A172 (cell line): ENCODE results near the gene PIK3AP1. TPM values are rescaled to one million over a fixed set of nuclear protein-coding genes. Genes with fewer than 3 reads are reported as not detected.
A peak's percentile ranks its signal among the peaks of the same experiment; 100 is the strongest.

Experiments
- DNase-seq: peaks from one replicate; pipeline ENCODE4 v3.0.0-alpha.2; 2015; ENCODE audit warnings: low spot score
- total RNA-seq: library from RNA; depleted of rRNA; stranded (reverse); fragments of >200 nt; shearing (Covaris generic); gene quantifications from 2 replicates; pipeline ENCODE4 v1.2.3, GENCODE V29; 2014

The PIK3AP1 gene
- total RNA-seq, 1 experiment from 2014 or later: 17.2 TPM

- no peak for DNase-seq
Observed at GRCh38 chr10:96672481-96673175, 47.7 kb downstream of the PIK3AP1 start.

- no peak for DNase-seq
Observed at GRCh38 chr10:96671211-96671890, 49.0 kb downstream of the PIK3AP1 start.

- no peak for DNase-seq
Observed at GRCh38 chr10:96670786-96671185, 49.5 kb downstream of the PIK3AP1 start.

GRCh38 chr10:96667401-96667800, 52.9 kb downstream of the PIK3AP1 start:
- no peak for DNase-seq

- DNase-seq: no peak
Observed at GRCh38 chr10:96666741-96667140, 53.6 kb downstream of the PIK3AP1 start.

GRCh38 chr10:96665306-96665705, 55.0 kb downstream of the PIK3AP1 start:
- DNase-seq: peak; percentile 36

- no peak for DNase-seq
Observed at GRCh38 chr10:96664563-96664962, 55.8 kb downstream of the PIK3AP1 start.

- no peak for DNase-seq
Observed at GRCh38 chr10:96663797-96664196, 56.5 kb downstream of the PIK3AP1 start.

GRCh38 chr10:96661632-96662031, 58.7 kb downstream of the PIK3AP1 start:
- no peak for DNase-seq

GRCh38 chr10:96660297-96660696, 60.0 kb downstream of the PIK3AP1 start:
- no peak for DNase-seq

GRCh38 chr10:96658844-96659243, 61.5 kb downstream of the PIK3AP1 start:
- no peak for DNase-seq

GRCh38 chr10:96657385-96657784, 62.9 kb downstream of the PIK3AP1 start:
- DNase-seq: no peak

GRCh38 chr10:96656839-96657238, 63.5 kb downstream of the PIK3AP1 start:
- no peak for DNase-seq

- no peak for DNase-seq
Observed at GRCh38 chr10:96656198-96656577, 64.1 kb downstream of the PIK3AP1 start.

GRCh38 chr10:96655461-96656197, 64.7 kb downstream of the PIK3AP1 start:
- no peak for DNase-seq

GRCh38 chr10:96651998-96652431, 68.3 kb downstream of the PIK3AP1 start:
- no peak for DNase-seq

- DNase-seq: no peak
Observed at GRCh38 chr10:96650958-96651357, 69.4 kb downstream of the PIK3AP1 start.

GRCh38 chr10:96648297-96648696, 72.0 kb downstream of the PIK3AP1 start:
- no peak for DNase-seq

- no peak for DNase-seq
Observed at GRCh38 chr10:96647466-96647865, 72.8 kb downstream of the PIK3AP1 start.

- DNase-seq: no peak
Observed at GRCh38 chr10:96646751-96647166, 73.6 kb downstream of the PIK3AP1 start.

- no peak for DNase-seq
Observed at GRCh38 chr10:96646301-96646700, 74.0 kb downstream of the PIK3AP1 start.

- DNase-seq: no peak
Observed at GRCh38 chr10:96645191-96645721, 75.1 kb downstream of the PIK3AP1 start.
